Vagina (tissue), 2 donors: ENCODE measurements around the gene RAD9A.

Experiments
- CTCF ChIP-seq, 3 experiments: fragments of 450-650 bp in 2 of 3; fragments of 200-600 bp in 1 of 3; sonication (generic) in 1 of 3; IDR thresholded peaks; one replicate each; pipeline ENCODE4 v1.5.1; 2017 to 2019; ENCODE audit warnings: antibody characterized with exemption in 3 of 3, mild to moderate bottlenecking in 2 of 3, moderate library complexity in 2 of 3
- POLR2A ChIP-seq, 2 donors: fragments of 450-650 bp; IDR thresholded peaks; one replicate each; pipeline ENCODE4 v1.6.1; 2017; ENCODE audit warnings: antibody characterized with exemption in 2 of 2, mild to moderate bottlenecking in 2 of 2, moderate library complexity in 2 of 2
- POLR2AphosphoS5 ChIP-seq, 2 donors: sonication (generic); formaldehyde crosslinking; IDR thresholded peaks; one replicate each; pipeline ENCODE4 v1.9.0; 2017; ENCODE audit warnings: antibody characterized with exemption in 2 of 2, mild to moderate bottlenecking in 2 of 2, low read depth in 1 of 2; ENCODE audit not compliant: insufficient read depth in 1 of 2

- TF ChIP-seq POLR2A (IDR thresholded peaks at IDR 0.05) = no peak
- no peak for TF ChIP-seq CTCF (IDR thresholded peaks at IDR 0.05)
- peak in 1 of 2 donors; percentile 15 for TF ChIP-seq POLR2AphosphoS5 (IDR thresholded peaks at IDR 0.05; ENCODE audit: insufficient read depth in 1 of 2, low read depth in 1 of 2)
Observed at GRCh38 chr11:67439321-67440228, 47.8 kb downstream of the RAD9A start.
